Mesothelial cell of epicardium (in vitro differentiated cells): ENCODE measurements around the gene BET1L. TPM values are rescaled to one million over a fixed set of nuclear protein-coding genes. Genes with fewer than 3 reads are reported as not detected.
A peak's percentile ranks its signal among the peaks of the same experiment; 100 is the strongest.

Source experiments
- DNase-seq, 2 experiments: peaks; one replicate each; pipeline ENCODE4 v3.0.0; 2021; ENCODE audit warnings: low spot score in 2 of 2; ENCODE audit not compliant: unreplicated experiment in 2 of 2
- H3K27ac Mint-ChIP-seq: 2 replicates; pipeline ENCODE4 v1.8.0; 2021; ENCODE audit warnings: mixed read lengths
- H3K27me3 Mint-ChIP-seq: 2 replicates; pipeline ENCODE4 v1.8.0; 2021; ENCODE audit warnings: low read depth, mixed read lengths
- H3K36me3 Mint-ChIP-seq: 2 replicates; pipeline ENCODE4 v1.8.0; 2021; ENCODE audit warnings: mixed read lengths
- H3K4me1 Mint-ChIP-seq: 2 replicates; pipeline ENCODE4 v1.8.0; 2021; ENCODE audit warnings: mixed read lengths
- H3K4me3 Mint-ChIP-seq: 2 replicates; pipeline ENCODE4 v1.8.0; 2021; ENCODE audit warnings: mild to moderate bottlenecking, moderate library complexity, mixed read lengths
- H3K9me3 Mint-ChIP-seq: 2 replicates; pipeline ENCODE4 v1.8.0; 2021; ENCODE audit warnings: mixed read lengths
- CTCF ChIP-seq: fragments of 200-600 bp; sonication (generic); IDR thresholded peaks from one replicate; pipeline ENCODE4 v1.5.0; 2021; ENCODE audit warnings: antibody characterized with exemption; ENCODE audit not compliant: unreplicated experiment
- total RNA-seq: library from RNA; stranded (reverse); gene quantifications from 3 replicates; pipeline ENCODE4 v1.2.1, GENCODE V29; 2021

The BET1L gene
- total RNA-seq, 1 donor from 2014 or later: 68.2 TPM

- Mint-ChIP-seq H3K9me3 (no peaks in the 10 kb centered on the region), H3K4me1 (peaks cover 18% of the 10 kb centered on the region), H3K4me3 (peak overlapping the region; percentile 40), H3K27me3 (no peaks in the 10 kb centered on the region), H3K36me3 (peaks cover 20% of the 10 kb centered on the region), H3K27ac (peak overlapping the region; percentile 57)
- no peak for TF ChIP-seq CTCF
- no peak for DNase-seq
Observed at GRCh38 chr11:211295-211694, 4.1 kb upstream of the BET1L start.

- H3K27me3 Mint-ChIP-seq: no peaks in the 10 kb centered on the region
- H3K36me3 Mint-ChIP-seq: peaks cover 20% of the 10 kb centered on the region
- no peak for DNase-seq
- no peak for TF ChIP-seq CTCF
- H3K27ac Mint-ChIP-seq: peak overlapping the region; percentile 93
- peak overlapping the region; percentile 40 for H3K4me3 Mint-ChIP-seq
- peaks cover 23% of the 10 kb centered on the region for H3K4me1 Mint-ChIP-seq
- H3K9me3 Mint-ChIP-seq: no peaks in the 10 kb centered on the region
Observed at GRCh38 chr11:210803-211180, 3.6 kb upstream of the BET1L start.

GRCh38 chr11:210122-210802 is 3.1 kb upstream of the BET1L start:
- TF ChIP-seq CTCF: no peak
- DNase-seq: no peak
- Mint-ChIP-seq H3K27ac (peak overlapping the region; percentile 93), H3K4me3 (peak overlapping the region; percentile 91), H3K9me3 (no peaks in the 10 kb centered on the region), H3K36me3 (peaks cover 20% of the 10 kb centered on the region), H3K27me3 (no peaks in the 10 kb centered on the region), H3K4me1 (peaks cover 23% of the 10 kb centered on the region)

- H3K4me1 Mint-ChIP-seq: peaks cover 23% of the 10 kb centered on the region
- peaks cover 20% of the 10 kb centered on the region for H3K36me3 Mint-ChIP-seq
- DNase-seq: no peak
- H3K27me3 Mint-ChIP-seq: no peaks in the 10 kb centered on the region
- H3K4me3 Mint-ChIP-seq: peak overlapping the region; percentile 91
- peak overlapping the region; percentile 94 for H3K27ac Mint-ChIP-seq
- TF ChIP-seq CTCF: no peak
- H3K9me3 Mint-ChIP-seq: no peaks in the 10 kb centered on the region
Observed at GRCh38 chr11:209275-210121, 2.3 kb upstream of the BET1L start.

GRCh38 chr11:208917-209260 is 1.7 kb upstream of the BET1L start:
- DNase-seq: no peak
- Mint-ChIP-seq H3K4me1 (peaks cover 23% of the 10 kb centered on the region), H3K4me3 (peak overlapping the region; percentile 91), H3K36me3 (peaks cover 17% of the 10 kb centered on the region), H3K9me3 (no peaks in the 10 kb centered on the region), H3K27ac (peak overlapping the region; percentile 94), H3K27me3 (no peaks in the 10 kb centered on the region)
- TF ChIP-seq CTCF: no peak
